GM08714 (cell line): Measurements from ENCODE around the gene TP53RK.

Source experiments
- H3K4me3 ChIP-seq: fragments of 200-500 bp; sonication (Bioruptor generic); 2 replicates; pipeline ENCODE4 v1.5.1; 2014; ENCODE audit warnings: mild to moderate bottlenecking, low read length, inconsistent platforms
- ZNF274 ChIP-seq: IDR thresholded peaks from 2 replicates; pipeline ENCODE4 v1.6.1; 2012; ENCODE audit warnings: mild to moderate bottlenecking, low read depth, low read length

The TP53RK gene

GRCh38 chr20:46689082-46689753 is at the start of gene TP53RK:
Gene TP53RK, minus strand, starts transcription at chr20:46689444. Its CDS starts 30 bp downstream, at chr20:46689414.
- no peak for TF ChIP-seq ZNF274
- peak within 1 kb of the TSS; percentile 98 for H3K4me3 ChIP-seq

GRCh38 chr20:46735436-46735835 is 46.2 kb upstream of the TP53RK start:
- no peak for TF ChIP-seq ZNF274
- no peak overlapping the region for H3K4me3 ChIP-seq

GRCh38 chr20:46731770-46732169 is 42.5 kb upstream of the TP53RK start:
- TF ChIP-seq ZNF274 = no peak
- no peak overlapping the region for H3K4me3 ChIP-seq

GRCh38 chr20:46725186-46726165 is 36.2 kb upstream of the TP53RK start:
- no peak for TF ChIP-seq ZNF274
- no peak overlapping the region for H3K4me3 ChIP-seq

GRCh38 chr20:46724343-46724959 is 35.2 kb upstream of the TP53RK start:
- TF ChIP-seq ZNF274 = no peak

GRCh38 chr20:46723039-46723438 is 33.8 kb upstream of the TP53RK start:
- H3K4me3 ChIP-seq = no peak overlapping the region
- no peak for TF ChIP-seq ZNF274

More at GRCh38 chr20:46724343-46724959, 35.2 kb upstream of the TP53RK start:
- no peak overlapping the region for H3K4me3 ChIP-seq

GRCh38 chr20:46722450-46722849 is 33.2 kb upstream of the TP53RK start:
- TF ChIP-seq ZNF274 = no peak
- no peak overlapping the region for H3K4me3 ChIP-seq

GRCh38 chr20:46721476-46721875 is 32.2 kb upstream of the TP53RK start:
- no peak for TF ChIP-seq ZNF274
- no peak overlapping the region for H3K4me3 ChIP-seq

- no peak overlapping the region for H3K4me3 ChIP-seq
- TF ChIP-seq ZNF274 = no peak
Observed at GRCh38 chr20:46720776-46721425, 31.7 kb upstream of the TP53RK start.

- no peak for TF ChIP-seq ZNF274
- no peak overlapping the region for H3K4me3 ChIP-seq
Observed at GRCh38 chr20:46720019-46720418, 30.8 kb upstream of the TP53RK start.

- no peak overlapping the region for H3K4me3 ChIP-seq
- no peak for TF ChIP-seq ZNF274
Observed at GRCh38 chr20:46717818-46718541, 28.7 kb upstream of the TP53RK start.

GRCh38 chr20:46715292-46715756 is 26.1 kb upstream of the TP53RK start:
- no peak for TF ChIP-seq ZNF274
- no peak overlapping the region for H3K4me3 ChIP-seq
